HG03095 (cell line): ENCODE measurements around the gene MARK2.

ENCODE experiments used
- ATAC-seq: cut with Tn5 transposase; IDR thresholded peaks from one replicate; pipeline ENCODE4 v1.9.1; 2021; ENCODE audit warnings: moderate library complexity; ENCODE audit not compliant: unreplicated experiment

The MARK2 gene

DNA sequence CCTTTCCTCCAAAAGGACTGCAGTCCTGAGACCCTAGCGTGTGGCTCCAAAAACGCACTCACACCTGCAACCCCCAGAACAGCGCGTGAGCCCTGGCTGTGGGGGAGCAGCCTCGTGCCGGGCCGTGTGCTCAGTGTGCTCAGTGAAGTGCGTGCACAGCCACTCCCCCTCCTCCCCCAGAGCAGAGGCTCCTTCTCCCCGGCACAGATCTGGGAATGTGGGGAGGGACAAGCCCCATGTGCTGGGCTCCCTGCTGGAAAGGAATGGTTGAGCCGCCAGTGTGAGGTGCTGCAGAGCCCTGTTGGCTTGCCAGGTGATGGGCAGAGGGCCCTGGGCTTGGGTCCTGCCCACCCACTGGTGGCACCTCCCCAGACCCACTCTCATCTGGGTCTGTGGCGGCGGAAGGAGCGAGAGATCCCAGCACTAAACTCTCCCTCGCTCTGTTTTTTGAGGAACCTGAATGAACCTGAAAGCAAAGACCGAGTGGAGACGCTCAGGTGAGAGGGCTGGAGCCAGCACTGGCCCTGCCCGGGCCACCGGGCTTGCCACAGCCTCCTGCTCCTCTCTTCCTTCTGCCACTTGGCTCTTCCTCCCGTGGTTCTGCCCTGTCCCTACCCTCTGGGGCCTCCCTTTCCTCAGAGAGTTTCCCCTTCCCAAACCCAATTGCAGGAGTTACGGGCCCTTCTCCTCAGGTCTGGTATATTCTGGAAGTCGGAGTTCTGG, 69.1 kb downstream of the MARK2 start:
- no peak for ATAC-seq

DNA sequence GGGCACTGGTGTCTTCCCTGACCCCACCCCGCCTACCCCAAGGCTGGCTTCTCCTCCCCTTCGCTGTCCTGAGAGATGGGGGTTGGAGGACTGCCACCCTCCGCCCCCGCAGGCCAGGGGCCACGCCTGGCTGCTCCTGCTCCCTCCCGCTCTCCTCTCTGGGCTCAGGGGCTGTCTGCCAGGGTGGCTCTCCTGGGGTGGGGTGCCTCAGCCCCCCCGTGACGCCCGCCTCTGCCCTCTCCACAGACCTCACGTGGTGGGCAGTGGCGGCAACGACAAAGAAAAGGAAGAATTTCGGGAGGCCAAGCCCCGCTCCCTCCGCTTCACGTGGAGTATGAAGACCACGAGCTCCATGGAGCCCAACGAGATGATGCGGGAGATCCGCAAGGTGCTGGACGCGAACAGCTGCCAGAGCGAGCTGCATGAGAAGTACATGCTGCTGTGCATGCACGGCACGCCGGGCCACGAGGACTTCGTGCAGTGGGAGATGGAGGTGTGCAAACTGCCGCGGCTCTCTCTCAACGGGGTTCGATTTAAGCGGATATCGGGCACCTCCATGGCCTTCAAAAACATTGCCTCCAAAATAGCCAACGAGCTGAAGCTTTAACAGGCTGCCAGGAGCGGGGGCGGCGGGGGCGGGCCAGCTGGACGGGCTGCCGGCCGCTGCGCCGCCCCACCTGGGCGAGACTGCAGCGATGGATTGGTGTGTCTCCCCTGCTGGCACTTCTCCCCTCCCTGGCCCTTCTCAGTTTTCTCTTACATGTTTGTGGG, 69.9 kb downstream of the MARK2 start:
- ATAC-seq = no peak

DNA sequence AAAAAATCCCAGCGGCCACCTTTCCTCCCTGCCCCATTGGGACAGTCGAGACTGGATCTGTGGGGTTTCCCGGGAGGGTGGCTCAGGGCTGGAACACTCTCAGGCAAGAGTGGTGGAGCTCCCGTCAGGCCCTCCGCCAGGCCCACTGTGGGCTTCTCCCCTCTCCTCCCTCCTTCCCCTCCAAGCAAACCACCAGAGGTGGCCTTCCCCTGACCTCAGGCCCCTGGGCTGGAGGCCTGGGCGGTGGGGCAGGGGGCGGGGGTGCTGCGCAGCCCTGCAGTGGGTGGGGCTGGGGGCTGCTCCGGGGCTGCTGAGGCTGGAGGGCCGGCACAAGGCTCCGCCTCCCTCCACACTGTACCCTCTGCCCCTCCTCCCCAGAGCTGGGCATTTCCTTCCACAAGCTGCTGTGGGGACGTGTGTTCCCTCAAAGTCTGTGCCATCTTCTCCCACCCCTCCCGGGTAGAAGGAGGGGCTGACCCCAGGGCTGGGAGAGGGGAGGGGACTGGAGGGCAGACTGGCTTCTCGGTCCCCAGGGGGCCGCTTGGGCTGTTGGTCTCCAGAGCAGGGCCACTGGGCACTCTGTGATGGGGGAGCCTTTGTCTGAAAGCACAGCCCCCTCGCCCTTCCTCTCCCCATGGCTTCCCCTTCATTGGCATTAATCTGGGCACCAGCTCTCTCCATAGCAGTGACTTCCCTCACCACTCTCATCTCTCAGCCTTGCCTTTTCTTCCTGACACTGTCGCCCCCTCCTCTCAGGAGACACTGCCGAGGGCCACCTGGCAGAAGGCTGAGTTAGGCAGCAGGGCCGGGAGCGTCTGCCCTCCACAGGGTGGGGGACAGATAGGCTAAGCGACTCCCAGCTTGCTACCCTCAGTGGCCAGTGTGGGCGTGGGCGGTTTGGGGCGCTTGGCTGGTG, 70.9 kb downstream of the MARK2 start:
- no peak for ATAC-seq

DNA sequence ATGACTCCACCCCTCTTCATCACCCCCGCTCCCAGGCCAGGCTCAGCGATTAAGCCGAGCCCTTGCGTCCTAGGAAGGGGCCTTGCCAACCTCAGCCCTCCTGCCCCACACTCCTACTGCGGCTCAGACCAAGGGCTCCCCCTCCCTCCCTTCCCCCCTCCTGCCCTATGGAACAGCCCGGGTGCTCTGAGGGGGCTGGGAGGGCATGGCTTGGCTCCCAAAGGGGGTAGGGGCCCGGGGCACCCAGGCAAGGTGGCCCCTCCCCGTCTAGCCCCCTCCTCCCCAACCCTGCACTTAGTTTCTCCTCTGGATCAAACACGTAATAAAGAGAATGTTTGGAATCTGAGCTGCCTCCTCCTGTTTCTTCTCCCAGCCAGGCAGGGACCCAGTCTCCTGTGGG, 71.8 kb downstream of the MARK2 start:
- ATAC-seq = no peak

DNA sequence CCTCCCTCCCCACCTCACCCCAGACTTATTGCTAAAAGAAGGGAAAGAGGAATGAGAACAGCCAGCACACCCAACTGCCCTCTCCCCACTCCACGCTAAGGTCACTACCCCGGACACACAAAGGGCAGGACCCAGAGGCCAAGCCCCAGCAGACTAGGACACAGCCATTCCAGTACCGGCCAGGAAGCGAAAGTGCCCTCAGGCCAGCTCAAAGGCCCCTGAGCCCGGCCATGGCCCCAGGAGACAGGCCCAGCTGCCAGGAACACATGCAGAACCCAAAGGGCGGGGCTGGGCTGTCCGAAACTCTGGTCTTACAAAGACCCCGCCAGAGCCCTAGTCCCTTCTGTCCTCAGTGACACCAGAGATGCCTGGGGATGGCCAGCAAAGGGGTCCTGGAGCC, 72.5 kb downstream of the MARK2 start:
- ATAC-seq = no peak

DNA sequence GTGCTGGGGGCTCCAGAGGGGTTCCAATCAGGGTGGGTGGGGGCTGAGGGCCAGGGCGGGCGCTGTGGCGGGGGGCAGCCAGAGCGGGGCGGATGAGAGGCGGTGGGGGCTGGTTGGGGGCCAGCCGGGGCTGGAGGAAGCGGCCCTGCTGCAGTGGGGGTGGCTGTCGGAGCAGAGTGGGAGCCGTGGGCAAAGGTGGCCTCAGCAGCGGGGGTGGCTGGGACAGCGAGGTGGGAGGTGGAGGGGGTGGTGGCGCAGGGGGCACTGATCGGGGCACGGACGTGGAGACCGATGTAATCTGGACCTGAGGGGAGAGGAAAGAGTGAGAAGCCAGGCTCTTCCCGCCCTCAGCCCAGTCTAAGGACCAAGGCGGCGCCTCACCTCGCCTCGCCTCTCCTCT, 73.0 kb downstream of the MARK2 start:
- ATAC-seq = no peak

DNA sequence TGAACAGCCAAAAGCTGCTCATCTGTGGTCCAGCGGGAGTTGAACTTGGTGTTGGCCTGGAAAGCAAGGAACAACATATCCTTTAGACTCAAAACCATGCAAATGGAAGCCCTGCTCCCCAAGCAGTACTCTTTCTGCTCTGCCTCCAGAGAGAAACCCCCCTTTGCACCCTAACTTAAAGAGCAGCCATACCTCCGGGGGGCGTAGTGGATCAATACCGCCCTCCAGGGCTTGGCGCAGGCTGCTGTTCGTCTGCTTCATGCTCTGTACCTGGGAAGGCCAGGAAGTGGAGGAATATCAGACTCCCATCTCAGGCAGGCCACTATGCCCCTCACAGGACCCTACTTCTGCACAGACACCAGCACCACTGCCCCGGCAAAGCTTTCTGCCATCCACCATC, 73.8 kb downstream of the MARK2 start:
- no peak for ATAC-seq

DNA sequence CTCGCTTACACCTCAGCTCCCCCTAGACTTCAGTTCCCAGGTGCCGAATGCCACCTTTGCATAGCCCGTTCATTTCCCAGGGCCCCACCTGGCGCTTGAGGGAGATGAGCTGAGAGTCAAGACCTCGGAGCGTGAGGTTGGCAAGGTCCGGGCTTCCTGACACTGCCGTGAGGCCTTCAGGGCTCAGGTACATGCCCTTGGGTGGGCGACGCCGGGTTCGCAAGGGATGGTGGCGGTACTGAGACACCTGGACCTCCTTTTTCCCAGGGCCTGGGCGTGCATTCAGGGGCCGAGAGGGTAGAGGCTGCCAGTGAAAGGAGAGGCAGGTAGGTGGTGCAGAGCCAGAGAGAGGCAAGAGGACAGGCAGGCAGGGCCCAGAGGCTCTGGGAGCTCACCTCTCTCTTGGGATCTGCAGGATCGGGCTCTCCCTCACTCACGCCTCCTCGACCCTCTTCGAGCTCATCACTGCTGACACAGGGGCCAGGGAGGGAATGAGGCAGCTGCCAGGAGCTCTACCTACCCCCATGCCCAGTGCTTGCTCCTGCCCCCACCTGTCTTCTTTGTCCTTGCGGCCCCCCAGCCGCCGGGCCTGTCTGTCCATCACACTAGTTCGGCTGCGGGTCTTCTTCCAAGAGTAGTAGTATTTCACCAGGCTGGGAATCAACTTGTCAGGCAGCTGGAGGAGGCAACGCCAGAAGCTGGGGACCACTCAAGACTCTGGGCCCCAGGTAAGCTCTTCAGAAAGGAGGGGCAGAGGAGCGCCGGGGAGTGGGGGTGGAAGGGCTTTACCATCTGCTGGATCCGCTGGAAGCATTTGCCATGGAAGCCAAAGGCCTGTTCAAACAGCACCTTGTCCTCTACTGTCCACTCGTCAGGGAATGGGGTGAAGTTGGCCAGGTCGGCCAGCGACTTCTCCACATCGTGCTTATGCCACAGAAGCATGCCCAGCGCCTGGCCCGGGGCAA, 75.2 kb downstream of the MARK2 start:
- ATAC-seq = no peak

DNA sequence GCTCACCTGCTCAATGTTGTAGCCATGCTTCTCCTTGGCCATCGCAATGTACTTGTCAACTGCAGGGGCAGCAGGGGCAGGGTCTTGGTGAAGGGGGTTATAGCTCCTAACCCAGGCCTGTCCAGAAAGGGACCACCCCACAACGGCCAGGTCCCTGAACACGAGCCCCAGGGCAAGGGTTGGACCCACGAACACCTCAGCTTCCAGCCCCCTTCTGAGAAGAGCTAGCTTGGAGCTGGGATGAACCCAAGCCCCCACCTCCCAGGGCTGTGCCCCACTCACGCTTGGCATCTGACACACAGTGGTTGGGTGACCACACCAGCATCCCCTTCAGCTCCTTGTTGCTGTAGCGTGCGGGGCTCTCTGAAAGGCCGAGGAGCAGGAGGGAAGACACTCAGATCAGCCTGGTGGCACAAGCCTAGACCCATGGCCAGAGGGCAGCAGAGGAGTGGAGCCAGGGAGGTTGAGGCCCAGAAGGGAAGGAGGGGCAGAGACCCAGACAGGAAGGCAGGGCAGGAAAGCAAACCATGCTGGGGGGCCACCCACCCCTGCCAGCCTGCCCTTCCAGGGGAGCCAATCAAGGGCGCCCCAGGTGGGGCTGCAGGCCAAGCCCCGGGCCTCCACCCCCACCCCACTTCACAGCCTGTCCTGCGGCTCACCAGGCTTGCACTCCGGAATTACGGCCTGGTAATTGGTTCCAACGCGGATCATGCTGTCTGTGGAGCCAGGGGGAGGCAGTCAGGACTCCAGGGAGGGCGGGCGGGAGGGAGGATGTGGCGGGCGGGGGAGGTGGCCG, 76.2 kb downstream of the MARK2 start:
- ATAC-seq = no peak

DNA sequence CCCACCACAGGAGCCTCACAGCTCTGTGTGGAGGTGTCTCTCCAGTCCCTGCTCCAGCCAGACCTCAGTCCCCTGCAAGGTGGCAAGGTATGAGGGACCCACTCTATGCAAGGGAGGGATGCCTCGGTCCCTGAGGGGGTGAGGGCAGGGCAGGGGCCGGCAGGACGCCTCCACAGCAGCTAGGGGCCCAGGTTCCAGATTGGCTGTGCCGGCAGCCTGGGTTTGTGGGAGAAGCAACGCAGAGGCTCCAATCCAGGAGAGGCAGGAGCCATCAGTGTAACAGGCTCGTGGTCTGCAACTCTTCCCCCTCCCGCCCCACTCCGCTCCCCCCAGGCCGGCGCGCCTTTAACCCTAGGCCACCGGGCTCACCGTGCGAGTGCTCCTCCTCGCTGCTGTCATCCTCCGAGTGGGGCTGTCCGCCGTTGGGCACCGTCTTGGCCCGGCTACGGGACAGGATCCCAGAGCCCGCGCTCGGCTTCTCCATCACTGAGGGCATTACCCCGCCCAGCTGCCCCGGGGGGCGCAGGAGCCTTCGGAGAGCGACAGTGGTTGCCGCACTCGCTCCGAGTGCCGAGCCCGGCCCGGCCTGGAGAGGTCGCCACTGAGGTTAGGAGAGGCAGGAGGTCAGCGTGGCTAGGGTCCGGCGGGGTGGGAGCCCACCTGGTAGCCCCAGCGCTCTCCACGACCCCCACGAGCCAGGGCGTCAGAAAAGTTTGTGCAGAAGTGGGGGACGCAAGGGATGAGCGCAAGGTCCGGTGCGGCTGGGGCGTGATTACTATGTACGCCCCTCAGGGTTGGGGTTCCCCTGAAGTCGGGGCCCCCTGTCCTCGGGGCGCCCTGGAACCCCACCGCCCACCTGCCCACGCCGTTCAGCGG, 77.3 kb downstream of the MARK2 start:
- no peak for ATAC-seq

DNA sequence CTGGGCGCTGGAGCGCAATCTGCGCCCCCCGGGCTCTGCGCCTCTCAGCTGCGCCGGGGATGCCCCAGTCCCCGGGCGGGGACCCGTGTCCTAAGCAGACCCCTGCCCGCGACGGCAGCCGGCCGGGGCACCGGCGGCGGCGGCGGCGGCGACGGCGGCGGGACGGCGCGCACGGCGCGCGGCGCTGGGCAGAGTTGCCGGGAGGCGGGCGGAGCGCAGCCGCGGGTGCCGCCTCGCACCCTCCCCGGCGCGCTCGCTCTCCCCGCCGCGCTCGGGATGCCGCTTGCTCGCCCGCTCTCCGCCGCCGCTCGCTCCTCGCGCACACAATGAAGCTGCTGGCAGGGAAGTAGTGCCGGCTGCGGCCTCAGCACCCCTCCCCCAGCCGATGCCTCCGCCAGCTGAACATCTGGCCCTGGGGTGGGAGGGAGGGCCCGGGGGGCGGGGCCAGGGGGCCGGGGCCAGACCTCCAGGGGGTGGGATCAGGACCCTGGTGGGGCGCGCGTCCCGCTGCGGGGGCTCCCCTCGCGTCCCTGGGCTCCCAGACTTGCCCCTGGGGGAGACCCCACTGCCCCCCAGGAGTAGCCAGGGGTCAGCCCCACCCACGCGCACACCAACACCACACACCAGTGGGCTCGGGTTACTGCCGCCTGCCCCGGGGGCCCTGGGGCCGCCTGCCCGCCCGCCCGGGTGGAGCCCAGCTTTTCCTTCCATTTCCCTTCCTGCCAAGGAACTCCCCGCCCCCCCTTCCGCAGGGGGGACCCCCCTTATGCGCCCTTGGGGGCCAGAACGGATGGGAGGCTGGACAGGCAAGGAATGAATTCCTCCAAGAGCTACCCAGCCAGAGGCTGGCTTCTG, 78.2 kb downstream of the MARK2 start, which contains the start of gene RCOR2:
Gene RCOR2, minus strand, starts transcription at position 328 of the 855 bp plus-strand sequence. CDS start 708 bp downstream, outside the sequence.
- no peak for ATAC-seq

DNA sequence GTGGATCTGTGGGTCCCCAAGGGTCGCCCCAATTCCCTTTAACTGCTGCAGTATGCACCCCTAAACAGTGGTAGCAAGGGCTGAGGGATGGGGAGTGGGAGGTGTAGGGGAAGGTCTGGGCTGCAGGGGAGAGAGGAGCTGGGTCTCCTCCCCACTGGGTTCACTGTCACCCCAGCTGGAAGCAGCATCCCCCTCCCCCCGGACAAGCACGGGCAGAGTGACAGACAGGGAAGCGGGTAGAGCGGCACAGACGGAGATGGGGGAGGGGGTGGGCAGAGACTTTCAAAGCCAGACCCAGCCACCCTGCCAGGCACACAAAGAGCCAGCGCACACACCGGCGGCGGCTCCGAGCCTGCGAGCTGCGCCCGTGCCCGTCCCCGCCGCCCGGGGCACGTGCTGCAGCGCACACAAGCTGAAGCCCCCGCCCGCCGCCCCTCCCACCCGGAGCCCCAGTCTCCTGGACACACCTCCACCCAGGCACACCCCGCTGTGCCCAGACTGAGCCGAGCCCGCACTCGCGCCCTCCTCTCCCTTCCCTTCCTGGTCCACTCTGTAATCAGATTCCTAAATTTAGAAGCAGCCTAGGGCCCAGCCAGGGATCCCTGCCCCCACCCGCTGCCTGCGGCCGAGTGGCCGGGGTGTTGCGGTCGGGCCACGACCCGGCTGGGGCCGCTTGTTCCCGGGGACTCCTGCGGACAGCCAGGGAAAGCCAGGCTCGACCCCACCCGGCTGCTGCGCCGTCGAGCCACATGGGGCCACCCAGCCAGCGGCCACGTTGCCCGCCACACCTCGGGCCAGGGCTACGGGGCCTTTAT, 79.0 kb downstream of the MARK2 start:
- ATAC-seq = no peak

DNA sequence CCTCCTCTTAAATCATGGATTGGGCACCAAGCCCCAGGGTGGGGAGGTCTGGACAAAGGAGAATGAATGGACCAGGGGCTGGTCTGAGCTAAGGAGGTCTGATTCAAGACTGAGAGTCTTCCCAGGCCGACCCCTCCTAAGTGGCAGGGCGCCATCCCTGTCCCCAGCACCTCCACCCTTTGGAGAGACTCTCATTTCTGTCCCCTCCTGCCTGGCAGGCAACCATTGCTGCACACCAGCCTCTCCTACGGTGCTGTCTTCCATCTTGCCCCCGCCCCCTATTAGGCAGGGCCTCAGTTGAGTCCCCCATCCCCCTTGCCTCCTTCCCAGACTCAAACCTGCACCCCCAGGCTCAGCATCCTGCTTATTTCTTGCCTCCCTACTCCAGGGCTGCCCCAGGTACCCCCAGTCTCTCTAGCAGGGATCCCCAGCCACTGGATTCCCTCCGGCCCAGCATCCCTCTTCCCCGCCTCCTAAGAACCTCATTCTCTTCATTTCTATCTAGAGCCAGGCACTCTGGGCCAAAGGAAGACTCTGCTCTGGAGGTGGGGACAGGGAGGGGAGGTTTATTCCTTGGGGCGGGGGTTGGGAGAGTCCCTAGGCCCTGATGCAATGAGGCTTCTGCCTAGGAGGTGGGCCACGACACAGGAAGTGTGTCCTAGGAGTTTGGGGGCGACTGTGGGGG, 79.7 kb downstream of the MARK2 start:
- ATAC-seq = no peak

DNA sequence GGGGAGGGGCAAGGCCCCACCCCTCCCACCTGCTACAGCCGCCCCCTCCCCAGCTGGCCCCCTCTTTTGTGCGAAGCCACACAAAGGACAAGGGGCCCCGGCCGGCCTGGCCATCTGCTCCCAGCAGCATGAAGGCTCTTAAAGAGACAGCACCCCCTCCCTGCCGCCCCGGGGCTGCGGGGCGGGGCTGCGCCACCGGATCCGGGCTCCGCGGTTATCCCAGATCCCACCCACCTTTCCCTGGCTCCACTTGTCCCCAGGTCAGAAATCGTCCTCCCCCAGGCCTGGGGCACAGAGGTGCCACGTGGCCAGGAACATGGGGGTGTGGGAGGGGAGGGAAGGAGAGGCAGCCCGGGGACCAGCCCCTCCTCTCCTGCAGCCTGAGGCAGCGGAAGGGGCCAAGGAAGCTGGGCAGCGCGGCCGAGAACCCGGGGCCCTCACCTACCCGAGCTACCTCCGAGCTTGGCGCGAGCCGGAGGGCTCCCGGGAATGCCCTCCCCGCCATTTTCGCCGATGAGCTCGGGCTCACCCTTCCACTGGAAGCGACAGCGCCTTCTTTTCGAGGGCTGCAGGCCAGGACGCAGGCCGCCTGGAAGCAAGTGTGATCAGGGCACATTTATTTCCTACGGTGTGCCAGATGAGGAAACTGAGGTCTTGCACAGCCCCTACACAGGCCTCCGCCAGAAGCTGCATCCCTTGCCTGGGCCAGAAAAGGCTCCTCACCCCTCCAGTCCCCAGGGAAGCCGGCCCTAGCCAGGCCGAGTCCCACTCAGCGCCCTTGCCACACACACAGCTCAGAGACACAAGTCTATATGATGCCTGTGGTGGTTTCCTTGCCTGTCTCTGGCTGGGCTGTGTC, 80.6 kb downstream of the MARK2 start:
- ATAC-seq = no peak
